Germinal center (tissue), 1 donor: ENCODE measurements around the gene YTHDC1.

Experiments
- DNase-seq: peaks from one replicate; pipeline ENCODE4 v3.0.0; 2012; ENCODE audit warnings: mixed read lengths, low spot score

Gene YTHDC1

GRCh38 chr4:68358988-68359387 is 9.1 kb upstream of the YTHDC1 start:
- DNase-seq = no peak

GRCh38 chr4:68352791-68353190 is 2.9 kb upstream of the YTHDC1 start:
- no peak for DNase-seq

DNA sequence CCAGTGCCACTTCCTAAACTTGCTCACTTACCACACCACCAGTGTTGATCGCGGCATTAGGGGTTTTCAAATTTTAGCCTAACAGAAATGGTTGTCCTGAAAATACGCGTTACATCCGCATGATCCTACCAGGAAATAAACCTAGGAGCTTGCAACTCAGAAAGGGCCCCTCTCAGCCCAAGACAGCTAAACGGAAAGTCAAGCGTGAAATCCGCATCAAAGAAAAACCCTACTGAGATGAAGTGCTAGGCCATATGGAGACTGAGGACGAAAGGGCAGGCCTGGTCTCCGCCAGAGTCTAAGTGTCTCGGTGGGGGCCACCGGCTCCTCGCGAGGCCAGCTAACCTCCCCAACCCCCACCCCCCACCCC is 626 bp downstream of the YTHDC1 start:
- no peak for DNase-seq

GRCh38 chr4:68348577-68348976 is 1.3 kb downstream of the YTHDC1 start:
- no peak for DNase-seq

DNA sequence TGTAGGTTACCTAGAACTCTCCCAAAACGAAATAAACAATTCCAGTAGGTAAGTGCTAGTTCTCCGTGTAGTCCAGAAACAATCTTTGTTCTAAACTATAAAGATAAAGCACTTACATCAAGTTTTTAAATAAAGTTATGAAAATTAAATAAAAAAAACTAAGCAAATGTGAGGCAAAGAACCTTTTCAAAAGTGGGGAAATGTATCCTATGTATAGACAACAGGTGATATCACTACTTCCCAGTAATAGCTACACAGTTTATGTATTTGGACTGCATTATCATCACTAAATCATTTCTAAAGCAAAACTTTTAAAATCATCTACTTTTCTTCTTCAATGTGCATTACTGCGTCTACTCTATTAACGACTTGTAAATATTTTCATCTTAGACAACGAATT is 2.0 kb downstream of the YTHDC1 start:
- no peak for DNase-seq

GRCh38 chr4:68346461-68346860 is 3.4 kb downstream of the YTHDC1 start:
- DNase-seq = no peak

DNA sequence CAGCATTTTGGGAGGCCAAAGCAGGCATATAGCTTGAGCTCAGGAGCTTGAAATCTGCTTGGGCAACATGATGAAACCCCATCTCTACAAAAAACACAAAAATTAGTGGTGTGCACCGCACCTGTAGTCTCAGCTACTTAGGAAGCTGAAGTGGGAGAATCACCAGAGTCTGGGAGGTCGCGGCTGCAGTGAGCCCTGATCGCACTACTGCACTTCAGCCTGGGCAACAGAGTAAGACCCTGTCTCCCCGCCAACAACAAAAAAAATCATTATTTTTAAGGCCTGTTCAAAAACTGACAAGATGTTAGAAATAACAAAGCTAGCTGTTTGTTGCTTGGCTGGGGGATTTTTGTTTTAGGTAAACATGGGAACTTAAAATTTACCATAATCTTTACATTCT is 5.1 kb downstream of the YTHDC1 start:
- no peak for DNase-seq

- DNase-seq = no peak
Observed at GRCh38 chr4:68344049-68344448, 5.8 kb downstream of the YTHDC1 start.

DNA sequence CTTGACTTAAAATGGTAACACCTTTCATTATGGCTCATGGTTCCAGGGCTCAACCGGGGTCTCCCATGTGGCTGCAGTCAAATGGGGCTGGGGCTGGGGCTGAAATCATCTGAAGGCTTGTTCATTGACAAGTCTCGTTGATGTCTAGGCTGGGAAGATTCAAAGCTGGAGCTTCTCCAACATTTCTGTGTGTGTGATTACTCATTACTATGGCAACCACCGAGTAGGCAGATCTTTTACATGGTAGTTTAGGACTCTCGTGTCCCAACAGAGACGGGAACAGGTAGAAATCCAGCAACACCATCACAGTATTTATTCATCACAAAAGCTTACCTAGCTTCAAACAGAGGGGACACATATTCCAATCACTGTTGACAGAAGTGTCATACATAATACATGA is 7.8 kb downstream of the YTHDC1 start:
- DNase-seq = no peak

- DNase-seq = no peak
Observed at GRCh38 chr4:68338625-68339024, 11.3 kb downstream of the YTHDC1 start.

- no peak for DNase-seq
Observed at GRCh38 chr4:68337522-68337921, 12.4 kb downstream of the YTHDC1 start.

DNA sequence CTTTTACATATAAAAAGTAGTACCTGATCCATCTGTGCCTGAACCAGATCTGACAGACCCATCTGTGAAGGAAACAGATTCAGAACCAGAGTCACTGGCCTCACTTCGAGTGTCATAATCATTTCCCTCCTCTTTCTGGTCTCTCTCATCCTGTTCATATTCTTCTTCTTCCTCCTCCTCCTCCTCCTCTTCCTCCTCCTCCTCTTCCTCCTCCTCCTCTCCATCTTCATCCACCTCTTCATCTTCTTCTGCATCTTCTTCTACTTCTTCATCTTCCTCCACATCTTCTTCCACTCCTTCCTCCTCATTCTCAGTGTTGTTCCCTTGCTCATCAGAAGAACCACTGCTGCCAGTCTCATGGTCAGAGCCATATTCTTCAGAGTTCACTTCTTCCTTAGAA is 12.9 kb downstream of the YTHDC1 start:
- no peak for DNase-seq

DNA sequence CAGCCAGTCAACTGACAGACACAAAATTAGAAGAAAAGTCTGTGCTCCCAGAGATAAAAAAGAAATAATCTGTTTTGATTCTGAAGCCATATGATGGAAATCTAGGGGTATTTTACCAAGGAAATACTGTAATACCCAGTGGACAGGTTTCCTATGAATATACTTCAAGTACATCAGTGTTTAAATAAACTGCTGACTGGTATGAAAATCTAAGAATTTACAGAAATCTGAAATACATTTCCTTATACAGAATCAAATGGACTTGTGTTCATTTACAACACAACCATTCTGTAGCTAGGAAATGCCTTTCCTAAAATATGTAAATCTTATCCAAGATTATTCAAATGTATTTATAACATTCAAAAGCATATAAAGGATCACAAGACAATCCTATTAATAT is 13.4 kb downstream of the YTHDC1 start:
- no peak for DNase-seq

GRCh38 chr4:68326141-68326540 is 23.7 kb downstream of the YTHDC1 start:
- DNase-seq = no peak

DNA sequence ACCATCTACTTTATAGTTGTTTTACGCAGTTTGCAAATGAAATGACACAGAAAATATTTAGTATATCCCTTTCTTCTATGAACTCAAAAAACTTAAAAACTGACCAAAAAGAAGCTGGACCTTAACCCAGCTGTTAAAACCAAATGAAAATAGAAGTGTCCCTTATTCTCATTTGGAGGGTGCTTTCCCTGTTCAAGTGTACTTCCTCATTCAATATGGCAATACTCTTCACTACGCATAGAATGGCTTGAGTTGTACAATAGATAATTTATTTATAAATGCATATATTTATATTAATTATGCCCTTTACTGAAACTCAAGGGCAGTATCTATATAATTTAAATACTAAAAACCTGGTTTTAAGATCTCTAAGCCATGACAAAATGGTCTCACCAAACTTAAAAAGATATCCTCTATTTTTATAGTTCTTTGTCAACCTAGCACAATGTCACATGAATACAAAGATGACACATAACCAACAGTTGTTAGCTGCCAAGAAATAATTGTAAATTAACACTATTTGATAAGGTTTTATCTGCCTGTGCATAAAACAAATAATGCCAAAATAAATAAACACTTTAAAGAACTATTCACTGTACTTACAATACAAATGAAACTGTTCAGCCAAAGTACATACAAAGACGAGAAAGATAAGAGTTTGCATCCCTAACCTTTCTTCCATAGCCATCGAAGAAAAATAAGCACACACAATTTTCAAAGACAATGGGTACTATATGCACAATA is 25.2 kb downstream of the YTHDC1 start:
- no peak for DNase-seq

- no peak for DNase-seq
Observed at GRCh38 chr4:68319040-68319439, 30.9 kb downstream of the YTHDC1 start.

DNA sequence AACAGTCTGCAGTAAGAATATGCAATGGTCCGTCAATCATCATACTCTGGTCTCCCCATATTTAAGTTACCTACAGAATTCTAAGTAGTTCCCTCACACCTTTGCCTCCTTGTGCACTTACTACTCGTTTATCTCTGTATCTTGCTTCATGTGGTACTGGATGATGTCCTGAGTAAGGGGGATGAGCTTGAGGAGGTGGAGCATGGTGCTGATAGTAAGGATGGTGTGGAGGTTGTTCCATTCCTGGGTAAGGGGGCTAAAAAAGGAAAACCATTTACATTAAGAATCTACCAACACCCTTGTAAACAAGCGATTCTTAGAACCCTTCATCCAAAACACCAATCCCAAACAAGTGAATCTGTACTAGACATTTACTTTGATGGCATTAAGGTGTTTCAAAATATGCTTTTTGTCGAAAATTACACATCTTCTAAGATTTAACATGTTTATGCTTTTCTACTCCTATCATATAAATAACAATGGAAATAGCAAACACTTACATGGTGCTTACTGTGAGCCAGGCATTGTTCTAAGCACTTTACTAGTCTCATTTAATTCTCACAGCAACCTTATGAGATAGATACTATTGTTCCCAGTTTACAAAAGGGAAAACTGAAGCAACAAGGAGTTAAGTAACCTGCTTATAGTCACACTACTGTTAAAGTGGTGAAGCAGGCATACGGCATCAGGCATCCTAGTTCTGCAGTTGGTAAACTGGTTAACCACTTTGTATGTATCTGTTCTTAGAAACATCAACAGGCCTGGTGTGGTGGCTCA is 33.5 kb downstream of the YTHDC1 start:
- no peak for DNase-seq

GRCh38 chr4:68310651-68311247 is 39.1 kb downstream of the YTHDC1 start:
- no peak for DNase-seq

DNA sequence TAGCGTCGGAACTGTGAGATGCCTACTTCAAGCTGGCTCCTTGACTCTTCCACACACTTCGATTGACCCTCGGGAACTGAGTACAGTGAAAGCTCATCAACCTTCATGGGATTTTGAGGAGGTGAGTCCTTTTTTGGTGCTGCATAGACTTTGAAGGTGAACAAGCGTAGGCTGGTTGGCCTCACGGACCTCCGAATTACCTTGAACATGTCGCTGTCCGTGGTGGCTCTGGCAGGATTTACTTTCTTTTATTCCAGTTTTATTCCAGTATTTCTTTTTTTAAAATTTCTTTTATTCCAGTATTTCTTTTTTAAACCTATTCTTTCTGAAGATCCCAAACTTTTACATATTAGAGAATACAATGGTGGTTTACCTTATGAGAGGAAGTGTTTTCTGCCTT is 45.2 kb downstream of the YTHDC1 start:
- no peak for DNase-seq

DNA sequence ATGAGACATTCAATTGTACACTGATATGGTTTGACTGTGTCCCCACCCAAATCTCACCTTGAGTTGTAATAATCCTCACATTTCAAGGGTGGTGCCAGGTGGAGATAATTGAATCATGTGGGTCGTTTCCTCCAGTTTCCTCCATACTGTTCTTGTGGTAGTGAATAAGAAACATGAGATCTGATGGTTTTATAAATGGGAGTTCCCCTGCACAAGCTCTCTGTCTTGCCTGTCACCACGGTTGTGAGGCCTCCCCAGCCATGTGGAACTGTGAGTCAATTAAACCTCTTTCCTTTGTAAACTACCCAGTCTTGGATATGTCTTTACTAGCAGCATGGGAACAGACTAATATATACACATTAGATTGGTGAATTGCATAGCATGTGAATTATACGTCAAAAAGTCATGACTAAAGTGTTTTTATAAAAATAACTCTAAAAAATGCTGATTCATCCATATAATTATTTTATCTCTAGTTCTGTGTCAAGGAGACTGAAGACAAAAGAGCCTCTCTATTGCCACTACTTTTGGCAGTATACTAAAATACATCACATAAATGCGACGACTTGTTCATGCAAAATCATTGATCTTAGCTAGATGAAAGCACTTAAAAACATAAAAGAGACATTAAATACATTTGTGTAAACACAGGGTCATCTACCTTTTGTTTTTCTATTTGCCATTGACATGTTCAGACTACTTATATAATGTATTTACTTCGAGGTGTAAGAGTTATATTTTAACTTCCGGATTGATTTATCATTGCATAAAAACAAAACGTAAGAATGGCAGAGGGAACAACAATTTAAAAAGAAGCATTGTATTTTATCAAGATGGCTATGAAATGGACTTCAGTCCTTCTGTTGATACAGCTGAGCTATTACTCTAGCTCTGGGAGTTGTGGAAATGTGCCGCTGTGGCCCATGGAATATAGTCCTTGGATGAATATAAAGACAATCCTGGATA is 50.1 kb downstream of the YTHDC1 start:
- DNase-seq = no peak

DNA sequence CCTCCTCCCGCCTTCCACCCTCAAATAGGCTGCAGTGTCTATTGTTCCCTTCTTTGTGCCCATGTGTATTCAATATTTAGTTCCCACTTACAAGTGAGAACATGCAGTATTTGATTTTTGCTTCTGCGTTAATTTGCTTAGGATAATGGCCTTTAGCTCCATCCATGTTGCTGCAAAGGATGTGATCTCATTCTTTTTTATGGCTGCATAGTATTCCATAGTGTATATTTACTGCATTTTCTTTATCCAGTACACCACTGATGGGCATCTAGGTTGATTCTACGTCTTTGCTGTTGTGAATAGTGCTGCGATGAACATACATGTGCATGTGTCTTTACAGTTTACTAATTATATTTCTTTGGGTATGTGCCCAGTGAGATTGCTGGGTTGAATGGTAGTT is 52.8 kb downstream of the YTHDC1 start:
- no peak for DNase-seq

DNA sequence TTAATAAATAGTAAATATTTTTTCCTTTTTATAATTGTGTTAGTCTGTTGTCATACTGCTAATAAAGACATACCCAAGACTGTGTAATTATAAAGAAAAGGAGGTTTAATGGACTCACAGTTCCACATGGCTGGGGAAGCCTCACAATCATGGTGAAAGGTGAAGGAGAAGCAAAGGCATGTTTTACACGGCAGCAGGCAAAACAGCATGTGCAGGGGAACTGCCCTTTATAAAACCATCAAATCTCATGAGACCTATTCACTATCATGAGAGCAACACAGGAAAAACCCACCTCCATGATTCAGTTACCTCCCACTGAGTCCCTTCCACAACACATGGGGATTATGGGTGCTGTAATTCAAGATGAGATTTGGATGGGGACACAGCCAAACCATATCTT is 58.6 kb downstream of the YTHDC1 start:
- DNase-seq = no peak
